HG02610 (cell line): Measurements from ENCODE around the gene DACT2.
"Not testable (repeated sequence)": the region's sequence is repeated elsewhere in the genome, so short reads cannot be mapped to it uniquely, and the experiment has no call there.

Source experiments
- ATAC-seq: cut with Tn5 transposase; IDR thresholded peaks from one replicate; pipeline ENCODE4 v1.9.1; 2021; ENCODE audit warnings: mild to moderate bottlenecking, moderate library complexity; ENCODE audit not compliant: unreplicated experiment

The DACT2 gene

DNA sequence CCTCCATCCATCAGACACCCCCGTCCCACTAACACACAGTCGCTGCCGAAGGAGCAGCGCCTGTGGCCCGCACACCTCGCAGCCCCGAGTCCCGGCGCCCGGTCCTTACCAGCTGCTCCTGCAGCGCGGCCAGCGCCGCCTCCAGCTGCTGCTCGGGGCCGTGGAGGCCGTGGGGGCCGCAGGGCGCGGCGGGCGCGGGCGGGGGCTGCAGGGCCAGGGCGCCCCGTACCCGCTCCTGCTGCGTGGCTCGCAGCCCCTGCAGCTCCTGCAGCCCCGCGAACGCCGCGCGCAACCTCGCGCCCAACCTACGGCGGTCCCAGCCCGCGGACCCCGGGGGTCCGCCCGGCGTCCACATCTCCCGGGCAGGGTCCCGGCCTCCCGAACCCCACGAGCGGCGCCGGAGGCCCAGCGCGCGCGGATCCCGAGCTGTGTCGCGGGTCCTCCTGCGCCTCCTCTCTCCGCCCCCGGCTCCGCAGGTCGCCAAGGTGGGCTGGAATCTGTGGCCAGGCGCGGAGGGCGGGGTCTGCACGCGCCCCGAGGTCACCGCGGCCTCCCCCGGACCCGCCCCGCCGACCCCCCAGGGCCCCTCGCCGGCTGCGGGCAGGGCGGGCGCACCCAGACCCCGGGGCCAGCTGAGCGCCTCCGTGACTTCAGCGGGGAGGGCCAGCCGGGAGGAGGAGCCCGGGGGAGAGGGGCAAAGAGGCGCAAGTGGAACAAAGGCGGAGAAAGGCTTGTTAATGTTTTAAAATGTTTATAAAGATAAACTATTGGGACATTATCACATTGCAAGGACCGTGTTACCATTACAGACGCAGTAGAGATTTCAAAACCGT, at the start of gene DACT2:
DACT2 (minus strand) TSS at position 499 of the 833 bp plus-strand sequence; CDS start at position 355, 144 bp downstream.
- no peak for ATAC-seq

DNA sequence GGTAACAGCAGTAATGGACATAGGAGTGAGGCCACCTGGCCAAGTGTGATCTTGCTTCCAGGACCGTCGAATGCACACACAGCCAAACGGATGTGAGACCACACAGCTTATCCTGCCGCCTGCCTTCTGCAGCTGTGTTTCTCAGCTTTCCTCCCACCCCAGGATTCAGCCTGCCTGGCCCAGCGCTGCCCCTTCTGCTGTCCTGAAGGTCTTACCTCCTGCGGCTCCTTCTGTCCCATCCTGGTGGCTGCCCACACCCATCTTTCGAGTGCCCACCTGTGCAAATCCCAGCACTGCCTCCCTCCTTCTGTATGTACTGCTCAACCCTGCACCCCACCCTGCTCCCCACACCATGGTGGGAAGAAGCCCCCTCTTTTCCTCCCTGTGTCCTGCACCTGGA, 49.4 kb upstream of the DACT2 start:
- no peak for ATAC-seq

- ATAC-seq: no peak
Observed at GRCh38 chr6:168368066-168368820, 48.7 kb upstream of the DACT2 start.

DNA sequence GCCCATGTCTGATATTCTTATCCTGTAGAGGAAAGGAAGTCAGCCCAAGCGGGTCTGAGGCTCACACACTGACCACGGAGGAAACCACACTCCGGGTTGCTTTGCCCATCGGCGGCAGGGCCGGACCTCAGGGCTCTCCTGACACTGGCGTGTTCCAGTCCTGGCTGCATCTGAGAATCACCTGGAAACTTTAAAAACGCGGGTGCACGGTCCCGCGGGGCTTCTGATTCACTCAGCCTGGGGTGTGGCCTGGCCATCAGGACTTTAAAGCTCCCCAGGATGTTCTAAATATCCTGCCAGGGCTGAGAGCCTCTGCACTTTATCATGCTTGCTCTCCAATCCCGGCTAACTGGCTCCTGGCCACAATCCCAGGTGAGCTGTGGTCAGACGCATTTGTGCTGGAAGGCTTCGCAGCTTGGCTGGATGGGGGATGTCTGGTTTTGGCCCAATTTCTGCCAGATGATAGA, 47.7 kb upstream of the DACT2 start:
- no peak for ATAC-seq

- no peak for ATAC-seq
Observed at GRCh38 chr6:168366473-168366872, 46.9 kb upstream of the DACT2 start.

DNA sequence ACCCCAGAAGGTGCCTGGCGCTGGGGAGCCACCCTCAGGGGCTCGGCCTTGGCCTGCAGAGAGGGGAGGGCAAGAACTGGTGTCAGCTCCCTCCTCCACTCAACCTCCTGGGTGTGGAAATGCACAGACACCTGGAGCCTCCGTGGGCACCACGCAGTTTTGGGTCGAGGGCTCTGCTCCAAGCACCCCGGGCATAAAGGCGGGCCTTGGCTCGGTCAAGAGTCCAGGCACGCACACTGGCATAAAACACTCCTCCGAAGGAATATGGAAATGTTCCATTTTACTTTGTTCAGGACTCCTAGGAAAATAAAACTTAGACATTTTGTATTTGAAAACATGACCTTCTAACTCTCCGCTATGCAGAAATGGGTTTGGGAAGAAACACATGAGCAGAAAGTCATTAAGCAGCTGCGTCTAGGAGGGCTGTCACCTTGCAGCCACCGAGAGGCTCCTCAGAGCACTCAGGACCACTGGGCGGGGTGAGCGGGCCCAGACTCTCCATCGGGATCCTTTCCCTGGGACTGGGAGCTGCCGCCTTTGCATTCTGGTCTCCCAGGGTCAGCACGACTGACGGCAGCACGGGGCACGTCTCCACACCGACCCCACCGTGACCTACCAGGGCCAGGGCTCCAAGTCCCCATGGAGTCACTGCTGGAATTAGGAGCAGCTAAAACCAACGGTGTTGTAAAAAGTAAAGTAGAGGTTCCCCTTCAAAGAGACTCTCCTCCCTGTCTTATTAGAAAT, 46.0 kb upstream of the DACT2 start:
- ATAC-seq: no peak

- no peak for ATAC-seq
Observed at GRCh38 chr6:168364793-168365421, 45.3 kb upstream of the DACT2 start.

DNA sequence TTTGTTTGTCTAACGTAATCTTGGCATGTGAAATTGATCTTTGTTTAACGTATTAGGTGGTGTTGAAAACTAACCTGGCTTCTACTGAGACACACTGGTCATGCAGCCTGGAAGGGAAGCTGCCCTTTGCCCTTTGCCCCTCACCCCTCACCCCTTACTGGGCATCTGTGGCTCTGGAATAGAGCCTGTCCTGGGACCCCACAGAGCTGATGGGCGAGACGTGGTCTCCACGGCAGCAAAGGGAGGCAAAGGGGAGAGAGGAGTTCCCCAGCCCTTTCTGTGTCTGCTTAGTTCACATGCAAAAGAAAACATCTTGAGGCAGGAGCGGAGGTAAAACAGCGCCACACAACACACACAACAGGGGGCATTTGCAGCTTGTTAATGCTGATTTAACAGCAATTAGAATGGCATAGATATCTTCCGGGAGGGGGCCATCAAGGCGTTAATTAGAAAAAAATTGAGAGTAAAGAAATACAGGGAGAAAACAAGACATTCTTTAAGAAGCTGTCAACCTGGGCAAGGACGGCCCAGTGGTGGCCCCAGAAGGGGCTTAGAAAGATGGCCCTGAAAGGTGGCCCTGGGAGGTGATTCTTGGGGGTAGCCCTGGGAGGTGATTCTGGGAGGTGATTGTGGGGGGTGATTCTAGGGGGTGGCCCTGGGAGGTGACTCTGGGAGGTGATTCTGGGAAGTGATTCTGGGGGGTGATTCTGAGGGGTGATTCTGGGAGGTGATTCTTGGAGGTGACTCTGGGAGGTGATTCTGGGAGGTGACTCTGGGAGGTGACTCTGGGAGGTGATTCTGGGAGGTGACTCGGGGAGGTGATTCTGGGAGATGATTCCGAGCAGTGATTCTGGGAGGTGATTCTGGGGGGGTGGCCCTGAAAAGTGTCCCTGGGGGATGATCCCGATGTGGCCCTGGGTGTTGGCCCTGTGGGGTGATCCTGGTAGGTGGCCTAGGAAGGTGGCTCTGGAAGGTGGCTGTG, 44.5 kb upstream of the DACT2 start:
- no peak for ATAC-seq

GRCh38 chr6:168363302-168363701, 43.7 kb upstream of the DACT2 start:
- no peak for ATAC-seq

DNA sequence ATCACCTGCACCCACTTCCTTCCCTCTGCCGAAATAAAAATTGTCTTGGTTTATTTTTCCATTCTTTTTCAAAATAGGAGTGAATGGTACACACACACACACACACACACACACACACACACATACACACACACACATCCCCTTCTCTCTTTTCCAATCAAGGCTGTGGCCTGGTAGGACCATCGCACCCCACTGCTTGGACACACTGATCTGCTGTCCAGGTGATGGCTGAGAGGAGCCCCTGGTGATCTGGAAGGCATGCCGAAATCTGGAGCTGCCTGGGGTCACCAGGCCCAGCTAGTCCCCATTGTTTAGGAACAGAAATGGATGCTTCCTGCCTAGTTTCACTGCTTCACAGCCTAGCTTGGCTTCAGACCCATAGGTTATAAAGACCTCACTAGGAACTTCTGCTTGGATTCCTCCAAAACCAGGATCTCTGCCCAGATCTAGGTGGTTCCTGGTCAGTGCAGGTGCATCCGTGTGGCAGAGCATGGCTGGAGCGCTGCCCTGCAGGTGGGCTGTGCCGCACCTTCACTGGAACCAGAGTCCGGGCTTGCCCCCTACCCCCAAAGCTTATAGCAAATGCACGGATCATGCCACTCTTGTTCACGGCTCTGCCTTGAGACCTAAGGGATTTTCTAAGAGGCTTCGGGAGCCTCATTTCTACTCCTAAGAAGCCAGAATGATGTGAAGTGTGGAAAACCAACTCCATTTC, 42.9 kb upstream of the DACT2 start:
- ATAC-seq: no peak

- ATAC-seq: no peak
Observed at GRCh38 chr6:168361766-168362165, 42.2 kb upstream of the DACT2 start.

DNA sequence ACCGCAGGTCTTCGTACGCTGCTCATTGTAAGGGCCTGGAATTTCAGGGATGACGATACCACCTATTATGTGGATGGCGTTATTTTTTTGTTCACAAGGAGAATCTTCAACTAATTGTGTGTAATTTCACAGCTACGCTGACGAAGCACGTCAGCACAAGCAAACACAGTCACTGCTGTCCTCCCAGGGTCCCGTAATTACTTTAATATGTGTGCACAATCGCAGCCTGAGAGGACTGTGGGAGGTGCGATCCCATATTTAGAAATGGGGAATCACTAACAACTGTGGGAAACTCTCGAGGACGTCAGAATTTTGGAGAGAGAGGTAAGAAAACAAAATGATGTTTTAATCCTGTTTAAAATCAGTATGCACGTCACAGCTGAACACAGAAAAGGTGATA, 40.2 kb upstream of the DACT2 start:
- ATAC-seq: no peak

DNA sequence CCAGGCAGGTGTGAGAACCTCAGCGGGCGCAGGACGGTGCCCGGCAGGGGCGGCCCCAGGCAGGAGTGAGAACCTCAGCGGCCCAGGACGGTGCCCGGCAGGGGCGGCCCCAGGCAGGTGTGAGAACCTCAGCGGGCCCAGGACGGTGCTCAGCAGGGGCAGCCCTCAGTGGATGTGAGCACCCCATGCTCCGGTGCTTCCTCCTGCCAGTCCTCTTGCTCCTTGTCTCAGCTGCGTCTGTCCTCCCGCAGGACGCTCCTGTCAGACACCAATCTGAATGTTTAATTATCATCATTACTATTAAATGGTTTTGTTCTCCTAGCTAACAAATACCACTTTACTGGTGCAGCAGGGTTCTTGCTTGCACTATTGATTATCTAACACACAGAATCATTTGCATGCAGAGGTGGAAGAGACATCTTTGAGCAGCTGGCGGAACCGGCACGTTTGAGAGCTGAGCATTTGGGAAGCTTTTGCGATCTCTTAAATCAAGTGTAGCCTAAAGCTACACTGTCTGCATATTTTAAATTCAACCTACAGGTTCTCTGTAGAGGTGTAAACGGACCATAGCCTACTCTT, 39.4 kb upstream of the DACT2 start:
- ATAC-seq: no peak

DNA sequence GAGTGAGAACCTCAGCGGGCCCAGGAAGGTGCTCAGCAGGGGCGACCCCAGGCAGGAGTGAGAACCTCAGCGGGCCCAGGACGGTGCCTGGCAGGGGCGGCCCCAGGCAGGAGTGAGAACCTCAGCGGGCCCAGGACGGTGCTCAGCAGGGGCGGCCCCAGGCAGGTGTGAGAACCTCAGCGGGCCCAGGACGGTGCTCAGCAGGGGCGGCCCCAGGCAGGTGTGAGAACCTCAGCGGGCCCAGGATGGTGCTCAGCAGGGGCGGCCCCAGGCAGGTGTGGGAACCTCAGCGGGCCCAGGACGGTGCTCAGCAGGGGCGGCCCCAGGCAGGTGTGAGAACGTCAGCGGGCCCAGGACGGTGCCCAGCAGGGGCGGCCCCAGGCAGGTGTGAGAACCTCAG, 37.3 kb upstream of the DACT2 start:
- not testable (repeated sequence) for ATAC-seq

- no peak for ATAC-seq
Observed at GRCh38 chr6:168355716-168356522, 36.3 kb upstream of the DACT2 start.

DNA sequence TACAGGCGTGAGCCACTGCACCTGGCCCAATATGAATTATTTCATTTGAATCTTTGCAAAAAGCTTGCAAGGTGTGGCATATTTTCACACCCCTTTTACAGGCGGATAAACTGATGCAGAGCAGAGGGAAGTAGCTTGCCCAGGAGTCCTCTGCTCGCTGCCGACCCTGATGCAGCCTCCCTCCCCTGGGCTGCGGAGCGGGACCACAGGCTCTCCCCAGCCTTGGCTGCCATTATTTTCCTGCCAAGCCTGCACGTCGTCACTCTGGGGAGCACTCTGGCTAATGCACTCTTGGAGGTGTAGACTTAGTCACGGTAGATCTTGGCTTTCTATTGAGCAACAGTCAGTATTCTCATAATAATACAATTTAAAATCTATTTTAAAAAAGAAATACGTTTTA, 34.8 kb upstream of the DACT2 start:
- no peak for ATAC-seq

DNA sequence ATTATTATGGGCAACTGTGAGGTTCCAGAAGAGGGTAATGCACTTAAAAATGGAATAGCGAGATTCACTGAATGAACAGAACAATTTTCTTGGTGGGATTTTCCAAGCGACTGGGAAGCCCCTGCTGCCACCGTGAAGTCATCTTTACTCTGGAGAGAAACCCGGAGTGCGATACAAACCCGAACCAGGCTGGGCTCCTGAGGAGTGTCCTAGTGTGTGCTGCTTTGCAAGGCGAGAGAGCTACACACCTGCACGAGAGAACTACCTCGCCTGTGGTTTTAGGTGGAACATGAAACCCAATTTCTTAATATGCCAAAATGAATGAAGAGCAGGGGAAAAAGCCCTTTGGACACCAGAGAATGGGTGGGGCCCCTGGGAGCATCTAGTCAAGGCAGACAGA, 33.5 kb upstream of the DACT2 start:
- ATAC-seq: no peak

GRCh38 chr6:168352096-168352495, 32.5 kb upstream of the DACT2 start:
- no peak for ATAC-seq
